ENCODE results near the gene STUB1.

DNA sequence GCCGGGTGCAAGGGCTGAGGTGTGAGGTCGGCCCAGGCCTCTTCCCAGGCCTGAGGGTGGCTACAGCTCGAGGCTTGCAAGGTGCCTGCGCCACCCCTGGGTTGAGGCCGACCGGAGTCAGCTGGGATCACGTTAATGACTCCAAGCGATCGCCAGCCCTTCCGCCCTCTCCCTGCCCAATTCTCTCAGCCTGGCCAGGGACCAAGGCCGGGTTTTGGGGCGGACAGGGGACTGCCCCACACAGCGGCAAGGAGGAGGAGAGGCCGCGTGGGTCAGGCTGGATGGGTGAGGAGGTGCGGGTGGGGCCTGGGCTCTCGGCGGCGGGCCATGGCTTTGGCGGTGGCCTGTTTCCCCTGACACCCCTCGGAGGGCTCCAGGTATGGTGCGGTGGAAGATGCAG is 13.2 kb downstream of the STUB1 start:
- TF ChIP-seq, protein P1, sequence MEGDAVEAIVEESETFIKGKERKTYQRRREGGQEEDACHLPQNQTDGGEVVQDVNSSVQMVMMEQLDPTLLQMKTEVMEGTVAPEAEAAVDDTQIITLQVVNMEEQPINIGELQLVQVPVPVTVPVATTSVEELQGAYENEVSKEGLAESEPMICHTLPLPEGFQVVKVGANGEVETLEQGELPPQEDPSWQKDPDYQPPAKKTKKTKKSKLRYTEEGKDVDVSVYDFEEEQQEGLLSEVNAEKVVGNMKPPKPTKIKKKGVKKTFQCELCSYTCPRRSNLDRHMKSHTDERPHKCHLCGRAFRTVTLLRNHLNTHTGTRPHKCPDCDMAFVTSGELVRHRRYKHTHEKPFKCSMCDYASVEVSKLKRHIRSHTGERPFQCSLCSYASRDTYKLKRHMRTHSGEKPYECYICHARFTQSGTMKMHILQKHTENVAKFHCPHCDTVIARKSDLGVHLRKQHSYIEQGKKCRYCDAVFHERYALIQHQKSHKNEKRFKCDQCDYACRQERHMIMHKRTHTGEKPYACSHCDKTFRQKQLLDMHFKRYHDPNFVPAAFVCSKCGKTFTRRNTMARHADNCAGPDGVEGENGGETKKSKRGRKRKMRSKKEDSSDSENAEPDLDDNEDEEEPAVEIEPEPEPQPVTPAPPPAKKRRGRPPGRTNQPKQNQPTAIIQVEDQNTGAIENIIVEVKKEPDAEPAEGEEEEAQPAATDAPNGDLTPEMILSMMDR (IDR thresholded peaks at IDR 0.05), result no peak
- TF ChIP-seq POLR2A (IDR thresholded peaks at IDR 0.05), result no peak
- no peak for TF ChIP-seq EP300 (IDR thresholded peaks at IDR 0.05)

Measured in tibial nerve (tissue), 4 donors.